ENCODE data around the gene ZFP62.

GRCh38 chr5:180848265-180848664 lies 12.8 kb downstream of the ZFP62 start:
- no peak for TF ChIP-seq CTCF (IDR thresholded peaks at IDR 0.05; ENCODE audit: insufficient read depth, low read depth, low read length)
- no peak for TF ChIP-seq EZH2 (IDR thresholded peaks at IDR 0.05; ENCODE audit: insufficient read depth, low read length)

Data from astrocyte (in vitro differentiated cells and primary cell).